Muscle of arm (tissue), 12 donors: ENCODE data around the gene ZBTB34. TPM values are rescaled to one million over a fixed set of nuclear protein-coding genes. Genes with fewer than 3 reads are reported as not detected.

Source experiments
- DNase-seq: peaks from one replicate; pipeline ENCODE4 v3.0.0-alpha.2; 2013
- polyA plus RNA-seq, 12 donors: library from polyadenylated mRNA; unstranded; fragments of 120-200 nt; gene quantifications; one replicate each; pipeline ENCODE4 v1.2.1, GENCODE V29; 2013; ENCODE audit not compliant: insufficient read length in 12 of 12

Gene ZBTB34
- polyA plus RNA-seq, 12 donors: 11.0 to 14.2 (median 12.5) TPM; not detected in 1

DNA sequence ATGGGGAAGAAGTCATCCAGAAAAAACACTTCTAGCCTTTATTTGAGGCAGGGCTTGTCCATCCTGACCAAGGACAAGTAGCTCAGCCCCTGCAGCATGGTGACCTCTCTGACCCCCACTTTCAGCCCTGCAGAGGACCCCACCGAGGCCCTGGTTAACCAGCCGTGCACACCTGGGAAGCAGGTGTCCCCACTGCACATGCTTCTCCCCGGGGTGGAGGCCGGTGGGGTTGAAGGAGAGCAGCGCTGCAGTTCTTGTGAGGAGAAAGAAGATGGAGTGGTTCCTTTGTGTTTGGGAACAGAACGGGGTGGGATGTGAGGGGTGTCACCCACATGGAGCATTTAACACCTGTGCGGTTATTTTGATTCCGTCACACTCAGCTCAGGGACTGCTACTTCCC lies 21.1 kb upstream of the ZBTB34 start:
- DNase-seq: no peak

DNA sequence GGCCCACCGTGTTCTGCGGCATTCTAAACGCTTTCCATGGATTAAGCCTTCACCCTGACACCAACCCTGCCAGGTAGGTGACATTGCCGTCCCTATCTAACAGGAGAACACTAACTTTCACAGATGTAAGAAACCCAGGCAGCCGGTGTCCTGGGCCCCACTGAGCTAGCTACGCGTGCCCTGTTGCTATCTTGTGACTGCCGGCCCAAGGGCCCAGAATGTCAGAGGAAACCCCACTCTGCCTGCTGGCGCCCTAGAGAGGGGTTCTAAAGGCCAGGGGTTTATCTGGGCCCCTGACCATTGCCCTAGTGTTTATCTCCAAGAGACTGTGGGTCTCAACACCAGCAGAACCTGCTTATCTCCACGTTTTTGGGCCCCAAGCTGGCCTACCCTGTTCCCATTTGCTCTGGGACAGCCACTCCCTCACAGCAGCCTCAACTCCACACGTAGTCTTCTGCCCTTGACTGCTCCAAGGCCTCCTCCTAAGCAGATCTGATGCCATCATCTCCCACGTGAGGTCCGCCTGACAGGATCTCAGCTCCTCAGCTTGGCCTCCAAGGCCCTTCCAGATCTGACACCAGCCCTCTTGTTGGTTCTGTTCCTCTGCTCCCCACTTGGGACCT lies 18.1 kb upstream of the ZBTB34 start:
- DNase-seq: no peak

GRCh38 chr9:126842977-126843799 lies 17.3 kb upstream of the ZBTB34 start:
- no peak for DNase-seq

DNA sequence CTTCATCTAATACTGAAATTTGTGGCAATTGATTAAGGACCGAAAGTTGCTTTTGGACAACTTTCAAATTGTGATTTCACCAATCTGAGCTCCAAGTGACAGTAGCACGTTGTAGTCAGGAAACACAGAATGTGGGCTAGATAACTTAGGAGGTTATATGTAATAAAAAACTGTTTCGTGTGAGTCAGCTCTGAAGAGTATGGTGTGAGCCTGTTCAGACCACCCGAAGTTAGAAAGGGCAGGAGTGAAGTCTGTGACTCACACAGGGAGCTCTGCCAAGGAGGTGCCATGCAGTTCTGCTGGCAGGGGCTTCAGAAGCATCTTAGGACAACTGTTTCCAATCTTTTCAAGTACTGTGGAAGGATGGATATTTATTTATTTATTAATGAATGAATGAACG lies 16.4 kb upstream of the ZBTB34 start:
- DNase-seq: no peak

- DNase-seq: no peak
Observed at GRCh38 chr9:126847051-126847450, 13.4 kb upstream of the ZBTB34 start.

- no peak for DNase-seq
Observed at GRCh38 chr9:126849591-126850225, 10.7 kb upstream of the ZBTB34 start.

DNA sequence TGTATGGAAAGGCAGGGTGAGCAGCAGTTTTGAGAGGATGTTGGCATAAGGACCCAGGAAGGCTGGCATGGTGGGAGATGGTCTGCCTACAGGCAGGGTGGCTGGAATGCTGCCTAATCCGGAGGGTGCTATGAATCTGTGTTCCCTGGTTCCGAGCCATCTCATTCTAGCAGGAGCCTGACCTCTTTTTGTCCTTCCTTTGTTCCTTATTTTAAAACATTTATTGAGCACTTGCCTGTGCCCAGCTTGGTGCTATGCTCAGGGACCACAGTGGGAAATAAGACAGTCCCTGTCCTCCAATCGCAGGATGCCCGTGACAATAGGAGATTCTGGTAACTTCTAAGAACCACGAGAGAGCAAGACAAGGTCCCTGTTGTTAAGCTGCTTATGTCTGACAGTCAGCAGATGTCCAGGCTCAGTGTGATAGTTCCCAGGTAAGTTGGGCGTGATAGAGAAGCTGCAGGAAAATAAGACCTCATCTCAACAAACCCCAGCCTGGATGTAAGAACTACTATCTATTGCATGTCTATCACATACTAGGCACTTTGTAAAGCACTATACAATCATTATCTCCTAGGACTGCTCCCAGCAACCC lies 9.1 kb upstream of the ZBTB34 start:
- DNase-seq: no peak

GRCh38 chr9:126852086-126852688 lies 8.3 kb upstream of the ZBTB34 start:
- no peak for DNase-seq

DNA sequence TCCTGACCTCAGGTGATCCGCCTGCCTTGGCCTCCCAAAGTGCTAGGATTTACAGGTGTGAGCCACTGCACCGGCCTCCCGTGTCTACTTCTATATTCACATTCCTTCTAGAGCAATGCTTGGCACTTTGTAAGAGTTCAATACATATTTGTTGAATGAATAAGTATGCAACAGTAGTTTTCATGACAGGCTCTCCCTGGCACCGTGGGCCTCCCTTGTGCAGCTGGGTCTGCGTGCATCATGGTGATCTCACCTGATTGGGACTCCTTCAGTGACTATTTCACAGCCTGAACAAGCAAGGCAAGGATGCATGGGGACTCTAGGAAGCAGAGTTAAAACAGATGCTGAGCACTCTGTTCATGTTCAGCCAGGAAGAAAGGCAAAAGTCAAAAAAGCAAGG lies 6.8 kb upstream of the ZBTB34 start:
- no peak for DNase-seq

DNA sequence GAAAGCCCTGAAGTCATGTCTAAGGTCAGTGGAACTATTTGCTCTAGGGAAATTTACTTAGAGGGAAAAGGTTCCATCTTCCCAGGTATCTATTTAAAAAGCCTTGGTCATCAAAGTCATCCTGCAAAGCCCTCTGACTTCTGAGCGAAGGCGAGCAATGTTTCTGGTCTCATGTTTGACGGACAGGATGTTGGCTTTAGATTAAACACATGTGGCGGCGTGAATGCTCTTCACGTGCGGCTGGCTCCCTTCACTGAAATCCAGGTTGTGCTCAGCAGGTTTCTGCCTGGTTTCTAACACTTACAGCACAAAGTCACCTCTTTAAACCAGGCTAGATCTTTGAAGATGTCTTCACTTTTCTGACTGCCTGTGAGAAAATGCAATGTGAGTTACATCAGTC lies 5.7 kb upstream of the ZBTB34 start:
- no peak for DNase-seq

- DNase-seq: no peak
Observed at GRCh38 chr9:126856326-126856877, 4.0 kb upstream of the ZBTB34 start.

- peak; percentile 39 for DNase-seq
Observed at GRCh38 chr9:126857261-126857960, 3.0 kb upstream of the ZBTB34 start.

DNA sequence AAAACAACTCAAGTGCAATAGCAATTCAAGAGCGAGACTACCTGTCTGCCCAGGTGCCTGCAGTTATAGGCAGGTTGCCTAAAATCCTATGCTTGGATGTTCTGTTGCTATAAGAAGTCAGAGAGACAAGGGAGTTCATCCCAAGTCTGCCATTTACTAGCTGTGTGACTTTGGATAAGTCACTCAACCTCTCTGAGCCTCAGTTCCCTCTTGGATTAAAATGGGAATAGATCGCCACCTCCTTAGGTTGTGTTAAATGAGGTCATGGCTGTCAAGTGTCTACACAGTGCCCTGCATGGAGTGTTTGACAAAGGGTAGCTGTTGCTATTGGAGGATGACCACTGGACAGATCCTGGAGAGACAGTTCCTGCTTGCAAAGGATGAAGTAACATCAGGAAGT lies 1.3 kb upstream of the ZBTB34 start:
- DNase-seq: no peak

GRCh38 chr9:126860757-126861466 lies 473 bp downstream of the ZBTB34 start:
- no peak for DNase-seq

GRCh38 chr9:126861707-126862103 lies 1.3 kb downstream of the ZBTB34 start:
- DNase-seq: peak; percentile 37

DNA sequence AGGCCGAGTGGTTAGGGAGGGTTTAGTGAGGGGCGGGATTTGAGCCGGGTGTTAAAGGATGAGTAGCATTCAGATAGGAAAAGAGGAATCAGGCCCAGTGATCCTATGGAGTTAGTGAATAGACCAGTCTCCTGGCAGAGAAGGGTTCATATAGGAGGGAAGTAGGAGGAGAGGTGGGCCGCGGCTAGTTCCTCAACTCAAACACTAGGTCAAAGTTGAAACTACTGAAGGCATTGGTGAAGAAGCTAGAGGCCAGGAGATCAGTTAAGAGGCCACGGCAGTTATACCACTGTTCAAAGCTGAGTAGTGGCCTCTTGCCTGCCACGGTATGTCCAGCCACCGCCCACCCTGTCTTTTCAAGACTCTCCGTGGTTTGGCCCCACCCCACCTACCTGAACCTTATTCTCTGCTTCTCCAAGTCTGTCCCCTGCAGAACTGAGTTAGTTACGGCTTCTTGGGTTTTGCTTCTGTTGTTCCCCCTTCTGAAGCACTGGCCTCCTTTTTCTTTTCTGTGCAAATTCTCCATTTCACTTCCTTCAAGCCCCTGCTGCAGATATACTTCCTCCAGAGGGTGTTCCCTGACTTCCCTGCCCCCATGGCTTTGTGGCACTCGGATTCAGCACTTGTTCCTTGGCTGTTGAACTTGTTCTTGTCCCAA lies 1.8 kb downstream of the ZBTB34 start:
- no peak for DNase-seq

GRCh38 chr9:126864771-126865170 lies 4.3 kb downstream of the ZBTB34 start:
- DNase-seq: no peak

- DNase-seq: no peak
Observed at GRCh38 chr9:126869368-126869767, 8.9 kb downstream of the ZBTB34 start.

GRCh38 chr9:126872516-126872915 lies 12.1 kb downstream of the ZBTB34 start:
- no peak for DNase-seq
